SK-N-SH treated with all-trans-retinoic acid at 6 μM for 48 hours (cell line): Measurements from ENCODE around the gene DEPDC5.
A peak's percentile ranks its signal among the peaks of the same experiment; 100 is the strongest.

Experiments
- BACH2 ChIP-seq: fragments of 250-450 bp; sonication (Bioruptor Pico); IDR thresholded peaks from 2 replicates; pipeline ENCODE4 v1.9.0; 2021; ENCODE audit warnings: mild to moderate bottlenecking, borderline replicate concordance
- OSR1 ChIP-seq: fragments of 250-450 bp; sonication (Bioruptor Pico); IDR thresholded peaks from 2 replicates; pipeline ENCODE4 v1.8.0; 2022; ENCODE audit warnings: moderate library complexity, mild to moderate bottlenecking, inconsistent platforms
- PPARA ChIP-seq: fragments of 250-450 bp; sonication (Bioruptor Pico); IDR thresholded peaks from 2 replicates; pipeline ENCODE4 v1.5.0; 2020; ENCODE audit warnings: mild to moderate bottlenecking, borderline replicate concordance
- RARB ChIP-seq: fragments of 250-450 bp; sonication (Bioruptor Pico); IDR thresholded peaks from 2 replicates; pipeline ENCODE4 v1.8.0; 2021; ENCODE audit warnings: mild to moderate bottlenecking, moderate library complexity
- TCF4 ChIP-seq: fragments of 250-450 bp; sonication (Bioruptor Pico); IDR thresholded peaks from 2 replicates; pipeline ENCODE4 v1.8.0; 2021; ENCODE audit warnings: mild to moderate bottlenecking, moderate library complexity, borderline replicate concordance
- ZC3H10 ChIP-seq: fragments of 250-450 bp; sonication (Bioruptor Pico); IDR thresholded peaks from 2 replicates; pipeline ENCODE4 v1.5.1; 2021; ENCODE audit warnings: mild to moderate bottlenecking, moderate library complexity
- ZFP3 ChIP-seq: fragments of 250-450 bp; sonication (Bioruptor Pico); IDR thresholded peaks from 2 replicates; pipeline ENCODE4 v1.5.0; 2020; ENCODE audit warnings: mild to moderate bottlenecking, moderate library complexity
- ZFP30 ChIP-seq: fragments of 450-650 bp; formaldehyde crosslinking; IDR thresholded peaks from 2 replicates; pipeline ENCODE4 v1.5.0; 2022; ENCODE audit warnings: mild to moderate bottlenecking, moderate library complexity
- ZNF70 ChIP-seq: fragments of 450-650 bp; formaldehyde crosslinking; IDR thresholded peaks from 2 replicates; pipeline ENCODE4 v1.5.0; 2020; ENCODE audit warnings: mild to moderate bottlenecking, moderate library complexity
- TF ChIP-seq, protein P1 (sequence below): fragments of 250-450 bp; sonication (Bioruptor Pico); IDR thresholded peaks from 2 replicates; pipeline ENCODE4 v1.5.0; 2020; ENCODE audit warnings: mild to moderate bottlenecking, moderate library complexity
- TF ChIP-seq, protein P2 (sequence below): fragments of 250-450 bp; sonication (Bioruptor Pico); IDR thresholded peaks from 2 replicates; pipeline ENCODE4 v1.8.0; 2020; ENCODE audit warnings: mild to moderate bottlenecking, moderate library complexity, borderline replicate concordance

DNA sequence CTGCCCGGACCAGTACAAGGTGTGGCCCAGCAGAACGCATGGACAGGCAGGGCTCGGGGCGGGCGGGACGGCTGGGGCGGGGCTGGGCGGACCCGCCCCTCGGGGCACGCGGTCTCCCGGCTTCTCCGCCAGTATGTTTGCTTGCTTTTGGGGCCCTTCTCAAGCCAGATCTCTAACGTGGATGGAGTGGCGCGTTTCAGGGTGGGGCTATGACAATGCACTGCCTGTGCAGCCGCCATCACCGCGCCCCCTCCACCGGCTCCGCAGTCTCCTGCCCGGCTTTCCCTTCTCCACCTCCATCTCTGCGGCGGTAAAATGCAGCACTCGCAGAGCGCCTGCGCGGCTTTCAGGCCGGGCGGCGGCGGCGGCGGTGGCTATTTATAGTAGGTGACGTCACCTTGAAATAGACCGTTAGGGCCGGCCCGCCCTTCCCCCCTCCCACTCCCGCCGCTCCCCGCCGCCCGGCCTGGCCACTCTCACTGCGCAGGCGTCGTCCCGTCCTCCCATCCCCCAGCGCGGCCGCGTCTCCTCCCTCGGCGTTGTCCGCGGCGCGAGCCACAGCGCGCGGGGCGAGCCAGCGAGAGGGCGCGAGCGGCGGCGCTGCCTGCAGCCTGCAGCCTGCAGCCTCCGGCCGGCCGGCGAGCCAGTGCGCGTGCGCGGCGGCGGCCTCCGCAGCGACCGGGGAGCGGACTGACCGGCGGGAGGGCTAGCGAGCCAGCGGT, 190.3 kb downstream of the DEPDC5 start, which contains the start of gene YWHAH:
- TF ChIP-seq RARB (CRISPR knock-in tag) (no peak), ZFP3 (no peak), OSR1 (CRISPR knock-in tag) (no peak), TCF4 (CRISPR knock-in tag) (no peak), ZC3H10 (no peak), PPARA (CRISPR knock-in tag) (0 out of 2 replicates have a peak, but pooled peaks have one; percentile 42), BACH2 (CRISPR knock-in tag) (no peak), ZNF70 (no peak), ZFP30 (CRISPR knock-in tag) (no peak)
- TF ChIP-seq, protein P1, sequence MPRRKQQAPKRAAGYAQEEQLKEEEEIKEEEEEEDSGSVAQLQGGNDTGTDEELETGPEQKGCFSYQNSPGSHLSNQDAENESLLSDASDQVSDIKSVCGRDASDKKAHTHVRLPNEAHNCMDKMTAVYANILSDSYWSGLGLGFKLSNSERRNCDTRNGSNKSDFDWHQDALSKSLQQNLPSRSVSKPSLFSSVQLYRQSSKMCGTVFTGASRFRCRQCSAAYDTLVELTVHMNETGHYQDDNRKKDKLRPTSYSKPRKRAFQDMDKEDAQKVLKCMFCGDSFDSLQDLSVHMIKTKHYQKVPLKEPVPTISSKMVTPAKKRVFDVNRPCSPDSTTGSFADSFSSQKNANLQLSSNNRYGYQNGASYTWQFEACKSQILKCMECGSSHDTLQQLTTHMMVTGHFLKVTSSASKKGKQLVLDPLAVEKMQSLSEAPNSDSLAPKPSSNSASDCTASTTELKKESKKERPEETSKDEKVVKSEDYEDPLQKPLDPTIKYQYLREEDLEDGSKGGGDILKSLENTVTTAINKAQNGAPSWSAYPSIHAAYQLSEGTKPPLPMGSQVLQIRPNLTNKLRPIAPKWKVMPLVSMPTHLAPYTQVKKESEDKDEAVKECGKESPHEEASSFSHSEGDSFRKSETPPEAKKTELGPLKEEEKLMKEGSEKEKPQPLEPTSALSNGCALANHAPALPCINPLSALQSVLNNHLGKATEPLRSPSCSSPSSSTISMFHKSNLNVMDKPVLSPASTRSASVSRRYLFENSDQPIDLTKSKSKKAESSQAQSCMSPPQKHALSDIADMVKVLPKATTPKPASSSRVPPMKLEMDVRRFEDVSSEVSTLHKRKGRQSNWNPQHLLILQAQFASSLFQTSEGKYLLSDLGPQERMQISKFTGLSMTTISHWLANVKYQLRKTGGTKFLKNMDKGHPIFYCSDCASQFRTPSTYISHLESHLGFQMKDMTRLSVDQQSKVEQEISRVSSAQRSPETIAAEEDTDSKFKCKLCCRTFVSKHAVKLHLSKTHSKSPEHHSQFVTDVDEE (CRISPR knock-in tag) = no peak
- TF ChIP-seq, protein P2, sequence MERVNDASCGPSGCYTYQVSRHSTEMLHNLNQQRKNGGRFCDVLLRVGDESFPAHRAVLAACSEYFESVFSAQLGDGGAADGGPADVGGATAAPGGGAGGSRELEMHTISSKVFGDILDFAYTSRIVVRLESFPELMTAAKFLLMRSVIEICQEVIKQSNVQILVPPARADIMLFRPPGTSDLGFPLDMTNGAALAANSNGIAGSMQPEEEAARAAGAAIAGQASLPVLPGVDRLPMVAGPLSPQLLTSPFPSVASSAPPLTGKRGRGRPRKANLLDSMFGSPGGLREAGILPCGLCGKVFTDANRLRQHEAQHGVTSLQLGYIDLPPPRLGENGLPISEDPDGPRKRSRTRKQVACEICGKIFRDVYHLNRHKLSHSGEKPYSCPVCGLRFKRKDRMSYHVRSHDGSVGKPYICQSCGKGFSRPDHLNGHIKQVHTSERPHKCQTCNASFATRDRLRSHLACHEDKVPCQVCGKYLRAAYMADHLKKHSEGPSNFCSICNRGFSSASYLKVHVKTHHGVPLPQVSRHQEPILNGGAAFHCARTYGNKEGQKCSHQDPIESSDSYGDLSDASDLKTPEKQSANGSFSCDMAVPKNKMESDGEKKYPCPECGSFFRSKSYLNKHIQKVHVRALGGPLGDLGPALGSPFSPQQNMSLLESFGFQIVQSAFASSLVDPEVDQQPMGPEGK (CRISPR knock-in tag) = no peak
